ENCODE measurements around the gene LAMC2.

GRCh38 chr1:183288583-183288982 is 102.5 kb downstream of the LAMC2 start:
- TF ChIP-seq EZH2 (IDR thresholded peaks at IDR 0.05; ENCODE audit: insufficient read depth, poor library complexity, severe bottlenecking) (no peak), EZH2phosphoT487 (IDR thresholded peaks at IDR 0.05; ENCODE audit: insufficient read depth, low read depth) (no peak)
